Inflammatory macrophage treated with lipopolysaccharide for 4 hours (primary cell): ENCODE measurements around the gene SLC7A1.

ENCODE experiments used
- DNase-seq: peaks from one replicate; pipeline ENCODE4 v3.0.0-alpha.2; 2020

Gene SLC7A1

DNA sequence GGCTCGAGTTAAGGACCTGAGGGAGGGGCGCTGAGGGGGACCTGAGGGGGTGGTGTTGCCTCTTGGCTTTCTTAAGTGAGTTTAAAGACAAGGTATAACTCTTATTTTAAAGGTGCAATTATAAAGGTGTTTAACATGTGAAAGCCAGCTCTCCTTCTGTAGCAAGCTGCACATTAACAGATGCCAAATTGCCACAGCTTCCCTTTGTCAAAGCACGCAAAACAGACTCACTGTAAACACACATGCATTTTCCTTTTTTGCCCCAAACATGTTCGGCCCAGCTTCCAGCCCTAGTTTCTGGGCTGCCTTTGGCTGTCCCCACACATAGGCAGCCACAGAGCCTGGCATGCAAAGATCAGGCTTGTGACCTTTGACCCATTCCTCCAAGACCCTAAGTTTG, 111.9 kb downstream of the SLC7A1 start:
- no peak for DNase-seq

DNA sequence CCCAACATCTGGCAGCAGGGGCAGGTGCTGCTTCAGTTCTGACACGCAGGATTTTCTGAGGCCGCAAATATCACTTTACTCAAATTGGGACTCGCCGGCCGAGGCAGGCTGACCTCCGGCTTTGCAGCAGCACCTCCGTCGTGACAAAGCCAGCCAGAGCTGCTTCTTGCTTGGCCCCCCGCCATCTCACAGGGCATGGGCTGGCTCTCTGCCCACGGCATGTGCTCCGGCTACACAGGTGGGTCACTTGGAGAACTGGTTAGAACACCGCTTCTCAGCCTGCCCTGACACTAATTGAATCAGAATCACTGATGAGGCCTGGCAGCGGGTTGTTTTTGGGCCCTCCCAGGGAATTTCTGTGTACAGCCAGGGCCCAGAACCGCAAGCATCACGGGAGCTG, 112.3 kb downstream of the SLC7A1 start:
- DNase-seq: no peak

DNA sequence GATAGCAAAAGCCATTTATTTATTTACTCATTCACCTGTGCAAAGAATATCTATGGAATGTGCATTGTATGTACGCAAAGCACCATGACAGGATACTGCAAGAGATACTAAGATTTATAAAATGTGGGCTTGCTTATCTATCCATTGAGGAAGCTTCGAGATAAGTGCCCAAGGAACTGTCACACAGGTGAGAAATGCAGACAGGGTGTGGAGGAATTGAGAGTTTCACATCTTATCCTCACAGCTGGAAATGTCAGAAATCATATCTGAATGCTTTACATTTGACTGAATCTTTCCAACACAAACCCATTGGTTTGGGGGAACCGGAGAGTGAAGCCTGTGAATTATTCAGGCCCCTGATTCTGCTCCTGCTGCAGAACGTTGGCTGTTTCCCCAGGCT, 113.0 kb downstream of the SLC7A1 start:
- DNase-seq: no peak

DNA sequence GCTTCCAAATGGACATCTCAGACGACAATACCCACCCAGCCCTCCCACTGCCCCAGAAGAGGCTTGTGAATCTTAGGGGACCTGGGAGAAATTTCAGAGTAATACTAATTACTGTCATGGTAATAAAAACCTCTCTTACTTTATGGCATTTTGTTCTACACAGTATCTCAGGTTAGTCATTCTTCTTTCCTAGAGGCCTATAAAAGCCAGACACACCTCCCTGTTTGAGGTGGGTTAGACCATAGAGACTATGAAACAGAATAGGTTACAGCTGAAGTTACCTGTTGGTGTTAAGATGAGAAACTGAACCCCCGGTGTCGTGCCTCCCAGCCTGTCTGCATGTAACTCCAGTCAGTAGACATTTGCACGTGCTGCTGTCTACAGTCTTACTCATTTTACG, 113.9 kb downstream of the SLC7A1 start:
- no peak for DNase-seq

DNA sequence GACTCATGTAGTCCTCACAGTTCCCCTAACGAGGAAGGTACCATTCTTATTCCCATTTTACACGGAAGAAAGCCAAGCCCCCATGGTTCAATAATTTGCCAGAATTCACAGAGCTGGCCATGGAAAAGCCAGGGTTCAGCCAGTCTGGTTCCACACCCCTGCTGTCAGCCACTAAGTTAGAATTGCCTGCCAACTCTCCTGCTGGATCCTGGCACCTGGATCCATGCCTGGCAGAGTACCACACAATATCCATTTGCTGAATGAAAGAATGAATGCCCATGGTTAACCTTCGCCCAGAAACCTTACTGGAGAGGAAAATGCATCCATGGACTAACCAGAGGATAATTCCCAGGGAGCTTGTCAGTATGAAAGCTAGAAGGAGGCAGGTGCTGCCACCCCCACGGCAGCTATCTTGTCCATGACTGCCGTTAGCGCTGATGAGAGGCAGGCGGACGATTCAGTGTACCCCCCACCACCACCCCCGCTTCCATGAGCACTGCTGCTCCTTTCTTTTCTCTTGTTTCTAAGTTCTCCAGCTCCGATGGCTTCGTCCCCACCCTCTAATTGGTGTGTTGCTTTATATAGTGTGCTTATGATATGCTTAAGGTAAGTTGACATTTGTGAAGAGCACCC, 114.5 kb downstream of the SLC7A1 start:
- DNase-seq: no peak

DNA sequence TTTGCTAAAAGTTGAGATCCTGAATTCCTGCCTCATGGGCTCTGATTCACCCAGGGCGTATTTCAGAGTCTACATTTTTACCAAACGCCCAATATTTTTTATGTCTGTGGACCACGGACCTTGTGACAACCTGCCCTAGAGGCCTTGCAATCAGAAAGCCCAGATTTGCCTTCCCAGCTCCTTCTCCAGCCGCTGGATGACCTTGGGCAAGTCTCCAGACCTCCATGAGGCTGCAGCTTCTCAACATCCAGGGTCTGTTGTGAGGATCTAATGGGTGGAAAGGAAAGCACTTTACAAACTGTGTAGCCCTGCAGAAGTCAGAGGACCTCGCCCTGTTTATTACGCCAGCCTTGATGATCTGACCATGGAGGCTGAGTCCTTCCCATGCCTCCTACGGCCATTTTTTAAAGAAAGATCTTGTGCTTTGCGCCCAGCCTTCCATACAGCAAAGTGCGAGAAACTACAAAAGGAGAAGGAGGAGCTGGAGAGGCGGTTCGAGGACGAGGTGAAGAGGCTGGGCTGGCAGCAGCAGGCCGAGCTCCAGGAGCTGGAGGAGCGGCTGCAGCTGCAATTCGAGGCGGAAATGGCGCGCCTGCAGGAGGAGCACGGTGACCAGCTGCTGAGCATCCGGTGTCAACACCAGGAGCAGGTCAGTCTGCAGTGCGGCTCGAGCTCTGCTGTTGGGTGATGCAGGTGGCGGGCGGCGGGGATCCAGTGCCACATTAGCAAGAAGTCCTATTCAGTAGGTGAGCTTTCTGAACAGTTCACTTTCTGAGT, 115.6 kb downstream of the SLC7A1 start:
- no peak for DNase-seq

DNA sequence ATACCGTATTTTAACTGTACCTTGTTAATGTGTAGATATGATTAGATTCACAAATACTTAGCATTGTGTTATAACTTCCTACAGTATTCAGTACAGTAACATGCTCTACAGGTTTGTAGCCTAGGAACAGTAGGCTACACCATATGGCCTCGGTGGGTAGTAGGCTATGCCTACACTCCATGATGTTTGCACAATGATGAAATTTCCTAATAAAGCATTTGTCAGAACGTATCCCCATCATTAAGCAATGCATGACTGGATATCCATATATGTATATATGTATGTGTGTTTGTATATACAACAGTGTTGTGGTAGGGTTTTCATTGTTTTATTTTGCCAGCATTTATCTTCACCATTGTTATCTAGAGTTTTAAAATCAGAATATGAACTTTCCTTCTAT, 119.4 kb downstream of the SLC7A1 start:
- DNase-seq: no peak

DNA sequence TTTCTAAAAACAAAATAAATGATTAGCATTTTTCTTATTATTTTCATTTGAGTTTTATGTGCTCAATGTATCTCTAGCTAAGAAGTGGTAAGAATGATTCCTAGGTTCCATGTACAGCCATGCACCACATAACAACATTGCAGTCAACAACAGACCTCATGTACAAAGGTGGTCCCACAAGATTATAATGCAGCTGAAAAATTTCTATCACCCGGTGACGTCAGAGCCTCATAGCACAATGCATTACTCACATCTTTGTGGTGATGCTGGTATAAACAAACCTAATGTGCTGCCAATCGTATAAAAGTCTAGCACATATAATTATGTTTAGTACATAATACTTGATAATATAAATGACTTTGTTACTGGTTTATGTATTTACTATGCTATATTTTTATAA, 120.5 kb downstream of the SLC7A1 start:
- DNase-seq: no peak

DNA sequence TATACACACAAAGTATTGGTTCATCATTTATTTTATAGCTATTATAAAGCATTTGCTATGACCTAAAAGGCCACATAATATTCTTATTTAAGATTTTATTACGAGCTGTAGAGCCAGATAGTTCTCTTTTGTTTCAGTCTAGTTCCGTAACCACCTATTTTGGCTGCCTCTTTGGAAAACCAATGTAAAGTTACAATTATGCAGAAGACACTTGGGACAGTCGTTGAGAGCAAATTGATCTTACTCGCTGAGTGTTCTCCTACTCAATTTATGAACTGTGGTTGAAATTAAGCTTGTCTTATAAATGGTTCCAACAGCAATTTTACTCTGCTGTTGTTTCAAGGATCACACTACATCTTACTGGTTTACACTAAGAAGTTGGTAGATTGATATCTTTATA, 122.3 kb downstream of the SLC7A1 start:
- no peak for DNase-seq

DNA sequence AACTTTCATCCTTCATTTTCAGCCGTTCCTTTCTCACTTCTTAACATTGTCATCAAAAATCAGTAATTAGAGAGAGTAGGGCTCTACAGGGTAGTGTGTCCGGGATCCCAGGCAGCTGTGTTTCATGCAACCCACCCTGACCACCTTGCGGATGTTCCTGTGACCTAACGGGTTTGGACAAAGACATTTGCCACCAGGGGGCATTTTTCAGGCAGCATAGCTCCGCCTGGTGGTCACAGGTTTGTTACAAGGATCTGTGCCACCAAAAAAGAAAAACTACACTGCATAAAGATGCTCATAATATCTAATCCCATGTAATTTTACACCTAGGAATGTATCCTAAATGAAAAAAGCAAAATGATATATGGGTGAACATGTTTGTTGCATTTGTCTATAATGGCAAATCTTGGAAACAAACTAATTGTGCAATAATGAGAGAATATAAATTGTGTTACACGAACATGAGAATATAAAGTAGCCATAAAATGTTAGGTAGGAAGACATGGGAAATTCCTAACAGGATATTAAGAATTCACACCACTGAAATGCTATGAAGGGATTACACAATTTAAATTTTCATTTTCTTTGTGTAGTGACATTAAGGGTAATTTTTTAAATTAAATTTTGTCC, 123.0 kb downstream of the SLC7A1 start:
- DNase-seq: peak; percentile 61

DNA sequence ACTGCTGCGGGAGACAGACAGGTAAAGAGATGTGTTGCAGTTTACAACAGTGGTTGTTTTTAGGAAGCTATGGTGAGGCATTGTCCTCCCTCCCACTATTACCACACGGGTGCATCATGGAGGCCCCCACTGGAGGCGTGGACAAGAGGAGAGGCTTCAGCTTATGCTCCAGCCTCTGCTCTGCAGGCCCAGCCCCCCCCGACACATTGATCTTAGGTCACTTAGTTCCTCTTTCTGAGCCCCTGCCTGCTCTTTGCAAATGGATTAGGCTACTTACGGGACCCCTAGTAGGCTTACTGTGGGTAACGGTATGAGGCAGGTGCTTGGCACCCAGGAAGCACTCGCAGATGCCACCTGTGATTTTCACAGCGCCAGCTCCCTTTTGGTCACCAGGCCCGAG, 123.9 kb downstream of the SLC7A1 start:
- DNase-seq: peak; percentile 15

DNA sequence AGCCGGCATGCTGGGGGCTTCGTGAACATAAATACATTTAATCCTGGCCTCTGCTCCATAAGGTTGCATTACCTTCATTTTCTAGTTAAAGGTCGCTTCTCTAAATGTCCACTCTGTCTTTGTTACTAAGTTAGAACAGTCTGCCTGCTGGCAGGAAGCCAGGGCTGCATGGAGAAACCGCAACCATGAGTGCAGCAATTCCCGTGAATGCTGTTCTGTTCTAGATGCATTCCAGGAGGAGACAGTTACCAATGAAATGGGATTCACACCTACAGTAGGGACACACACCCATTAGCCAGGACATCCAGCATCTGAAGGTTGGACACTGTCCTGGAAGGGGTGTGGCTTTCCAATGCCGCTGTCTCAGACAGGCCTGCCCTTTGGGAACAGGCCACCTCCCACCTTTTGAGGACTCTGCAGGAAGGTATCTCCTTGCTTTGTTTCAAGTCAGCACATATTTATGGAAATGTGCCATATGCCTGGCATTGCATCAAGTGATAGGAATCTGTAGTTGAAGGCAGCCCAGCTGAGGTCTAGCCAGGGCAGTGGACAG, 129.7 kb downstream of the SLC7A1 start:
- DNase-seq: no peak

DNA sequence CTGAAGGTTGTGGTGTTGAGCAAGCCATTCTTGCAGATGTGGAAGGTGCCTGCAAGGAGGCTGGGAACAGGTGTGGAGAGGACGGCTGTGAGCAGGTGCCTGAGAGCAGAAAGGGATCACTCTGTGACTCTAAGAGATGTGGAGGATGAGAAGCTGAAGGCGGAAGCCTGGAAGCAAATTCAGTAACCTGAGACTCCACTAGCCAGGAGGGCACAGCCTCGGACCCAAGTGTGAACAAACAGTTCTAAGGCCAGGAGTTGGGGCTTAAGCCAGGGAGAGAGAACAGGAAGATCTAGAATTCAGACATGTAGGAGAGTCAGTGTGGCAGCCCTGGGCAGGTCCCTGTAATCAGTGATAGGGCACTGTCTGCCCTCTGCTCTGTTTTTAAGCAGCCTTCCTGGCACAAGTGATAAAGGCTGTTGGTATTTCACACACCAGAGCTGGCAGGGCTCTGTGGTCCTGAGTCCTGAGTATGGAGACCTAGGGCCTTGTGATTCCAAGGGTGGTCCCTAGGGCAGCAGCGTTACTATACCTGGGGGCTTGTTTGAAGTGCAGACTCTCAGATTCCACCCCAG, 131.3 kb downstream of the SLC7A1 start:
- DNase-seq: no peak

DNA sequence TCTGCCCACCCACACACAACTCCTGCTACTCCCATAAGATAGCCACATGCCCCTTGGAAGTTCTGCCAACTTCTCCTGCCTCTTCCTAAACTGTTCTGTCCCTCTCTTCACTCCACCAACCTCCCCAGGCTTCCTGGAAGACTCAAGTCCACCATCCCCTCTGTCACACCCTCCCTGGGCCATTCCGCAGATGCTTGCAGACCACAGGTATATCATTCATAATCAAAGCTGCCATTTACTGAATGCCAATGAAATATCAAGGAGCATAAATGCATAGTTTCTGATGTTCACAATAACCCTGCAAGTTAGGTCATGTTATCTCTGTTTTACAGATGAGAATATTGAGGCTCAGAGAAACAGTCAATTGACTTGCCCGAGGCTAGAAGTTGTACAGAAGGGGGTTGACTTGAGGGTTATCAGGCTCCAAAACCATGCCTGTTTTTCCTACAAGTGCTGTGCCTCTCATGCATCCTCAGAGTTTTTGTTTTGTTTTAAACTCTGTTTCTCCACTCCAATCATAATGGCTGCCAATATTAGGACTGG, 135.6 kb downstream of the SLC7A1 start:
- DNase-seq: no peak
